A673 (cell line): ENCODE results near the gene CDK11B. TPM values are rescaled to one million over a fixed set of nuclear protein-coding genes. Genes with fewer than 3 reads are reported as not detected.

Experiments
- BruUV-seq: library from RNA; stranded (reverse); fragments of 400-500 nt; replicated peaks from 2 replicates; lab custom pipeline; 2021; lab: Mats Ljungman, UMichigan
- CTCF ChIA-PET: fragments of 300-600 bp; sonication (Branson Sonifier 250); formaldehyde crosslinking; loops from one replicate; lab custom pipeline; 2022; ENCODE audit warnings: antibody characterized with exemption; lab: Charles Lee
- POLR2A ChIA-PET: fragments of 300-600 bp; sonication (Branson Sonifier 250); formaldehyde crosslinking; loops from one replicate; lab custom pipeline; 2022; ENCODE audit warnings: antibody characterized with exemption; ENCODE audit not compliant: low non-redundant PET; lab: Charles Lee
- DNase-seq: peaks from one replicate; pipeline ENCODE4 v3.0.0-alpha.2; 2015; ENCODE audit warnings: low spot score
- H3K27ac ChIP-seq: fragments of 200-600 bp; sonication (generic); 2 replicates; pipeline ENCODE4 v1.5.1; 2016; ENCODE audit warnings: mixed run types, low read depth, mild to moderate bottlenecking, mixed read lengths, antibody characterized with exemption, low read length; ENCODE audit not compliant: poor library complexity, severe bottlenecking
- H3K27me3 ChIP-seq: fragments of 200-600 bp; sonication (generic); replicated peaks from 2 replicates; pipeline ENCODE4 v1.6.1; 2017; ENCODE audit warnings: mixed run types, low read depth, mild to moderate bottlenecking, mixed read lengths, antibody characterized with exemption, low read length; ENCODE audit not compliant: insufficient read depth, poor library complexity
- H3K36me3 ChIP-seq: fragments of 200-600 bp; sonication (generic); 2 replicates; pipeline ENCODE4 v1.6.1; 2016; ENCODE audit warnings: mixed run types, mild to moderate bottlenecking, mixed read lengths, antibody characterized with exemption, low read length; ENCODE audit not compliant: insufficient read depth, poor library complexity, severe bottlenecking
- H3K4me1 ChIP-seq: fragments of 200-600 bp; sonication (generic); 2 replicates; pipeline ENCODE4 v1.6.1; 2017; ENCODE audit warnings: mixed run types, mild to moderate bottlenecking, mixed read lengths, antibody characterized with exemption, low read length; ENCODE audit not compliant: insufficient read depth, poor library complexity, severe bottlenecking
- H3K4me3 ChIP-seq: fragments of 200-600 bp; sonication (generic); 2 replicates; pipeline ENCODE4 v1.5.1; 2016; ENCODE audit warnings: low read depth, mixed run types, mild to moderate bottlenecking, mixed read lengths, low read length; ENCODE audit not compliant: poor library complexity, severe bottlenecking
- H3K9me3 ChIP-seq: fragments of 200-600 bp; sonication (generic); 2 replicates; pipeline ENCODE4 v1.6.1; 2016; ENCODE audit warnings: mixed run types, low read depth, mild to moderate bottlenecking, mixed read lengths, antibody characterized with exemption, low read length; ENCODE audit not compliant: poor library complexity, severe bottlenecking
- EZH2 ChIP-seq: fragments of 200-600 bp; sonication (generic); IDR thresholded peaks from 2 replicates; pipeline ENCODE4 v1.6.1; 2017; ENCODE audit warnings: borderline replicate concordance, low read depth, mild to moderate bottlenecking, mixed read lengths, antibody characterized with exemption, low read length; ENCODE audit not compliant: poor library complexity, severe bottlenecking
- intact Hi-C: fragments of 100-400 bp; cut with micrococcal nuclease; formaldehyde crosslinking; loops from one replicate; pipeline ENCODE4 v1.10.0; 2022; ENCODE audit not compliant: unreplicated experiment
- total RNA-seq: library from RNA; stranded (reverse); gene quantifications from 2 replicates; pipeline ENCODE4 v1.2.3, GENCODE V29; 2021
- TF ChIP-seq, protein P1 (sequence below): fragments of 300-800, 200-600 bp; sonication (generic); conservative IDR thresholded peaks from 2 replicates; pipeline ENCODE4 v1.5.1; 2017; ENCODE audit warnings: low read depth, mild to moderate bottlenecking, antibody characterized with exemption, low read length, moderate library complexity, mixed read lengths

The CDK11B gene
- total RNA-seq, 1 experiment from 2014 or later: 38.1 TPM

DNA sequence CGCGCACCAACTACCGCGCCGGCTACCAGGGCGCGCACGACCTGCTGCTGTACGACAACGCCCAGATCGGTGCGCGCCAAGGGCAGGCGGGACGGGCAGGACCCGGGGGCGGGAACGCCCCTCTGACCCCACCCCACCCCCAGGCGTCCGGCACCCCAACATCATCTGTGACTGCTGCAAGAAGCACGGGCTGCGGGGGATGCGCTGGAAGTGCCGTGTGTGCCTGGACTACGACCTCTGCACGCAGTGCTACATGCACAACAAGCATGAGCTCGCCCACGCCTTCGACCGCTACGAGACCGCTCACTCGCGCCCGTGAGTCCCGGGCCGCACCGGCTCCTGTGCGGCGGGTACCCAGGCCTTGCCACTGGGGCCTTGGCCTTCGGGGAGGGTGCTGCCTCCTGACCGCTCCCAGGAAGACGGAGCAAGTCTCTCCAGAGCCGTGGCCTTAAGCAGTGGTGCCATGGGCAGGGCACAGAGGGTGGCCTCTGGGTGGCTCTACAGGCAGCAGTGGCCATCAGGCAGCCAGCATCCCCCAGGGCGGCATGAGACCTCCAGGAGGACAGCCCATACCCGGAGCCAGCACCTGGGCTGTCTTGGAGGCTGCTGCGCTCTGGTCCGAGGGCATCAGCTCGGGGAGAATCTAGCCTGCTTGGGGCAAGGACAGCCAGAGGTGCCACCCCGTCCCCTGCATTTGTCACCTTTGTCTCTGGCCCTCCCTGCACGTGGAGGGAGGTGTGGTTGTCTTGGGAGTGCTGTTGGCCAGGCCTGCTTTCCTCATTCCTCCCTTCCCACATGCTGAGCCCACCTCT lies 35.0 kb downstream of the CDK11B start:
- no peak for DNase-seq
- Histone ChIP-seq H3K36me3 (no peaks in the 10 kb centered on the region), H3K4me3 (no peak overlapping the region), H3K4me1 (peaks cover 4% of the 10 kb centered on the region), H3K27ac (no peak overlapping the region), H3K27me3 (no peaks in the 10 kb centered on the region), H3K9me3 (no peaks in the 10 kb centered on the region)
- ChIA-PET CTCF (no interaction called here), POLR2A (no interaction called here)
- no TSS peak for BruUV-seq
- intact Hi-C loops: no loop called here
- no peak for TF ChIP-seq EZH2
- TF ChIP-seq, protein P1, sequence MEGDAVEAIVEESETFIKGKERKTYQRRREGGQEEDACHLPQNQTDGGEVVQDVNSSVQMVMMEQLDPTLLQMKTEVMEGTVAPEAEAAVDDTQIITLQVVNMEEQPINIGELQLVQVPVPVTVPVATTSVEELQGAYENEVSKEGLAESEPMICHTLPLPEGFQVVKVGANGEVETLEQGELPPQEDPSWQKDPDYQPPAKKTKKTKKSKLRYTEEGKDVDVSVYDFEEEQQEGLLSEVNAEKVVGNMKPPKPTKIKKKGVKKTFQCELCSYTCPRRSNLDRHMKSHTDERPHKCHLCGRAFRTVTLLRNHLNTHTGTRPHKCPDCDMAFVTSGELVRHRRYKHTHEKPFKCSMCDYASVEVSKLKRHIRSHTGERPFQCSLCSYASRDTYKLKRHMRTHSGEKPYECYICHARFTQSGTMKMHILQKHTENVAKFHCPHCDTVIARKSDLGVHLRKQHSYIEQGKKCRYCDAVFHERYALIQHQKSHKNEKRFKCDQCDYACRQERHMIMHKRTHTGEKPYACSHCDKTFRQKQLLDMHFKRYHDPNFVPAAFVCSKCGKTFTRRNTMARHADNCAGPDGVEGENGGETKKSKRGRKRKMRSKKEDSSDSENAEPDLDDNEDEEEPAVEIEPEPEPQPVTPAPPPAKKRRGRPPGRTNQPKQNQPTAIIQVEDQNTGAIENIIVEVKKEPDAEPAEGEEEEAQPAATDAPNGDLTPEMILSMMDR: no peak

- DNase-seq: no peak
- intact Hi-C loops: no loop called here
- no TSS peak for BruUV-seq
- Histone ChIP-seq H3K36me3 (no peaks in the 10 kb centered on the region), H3K9me3 (no peaks in the 10 kb centered on the region), H3K4me3 (no peak overlapping the region), H3K27me3 (no peaks in the 10 kb centered on the region), H3K27ac (no peak overlapping the region), H3K4me1 (peaks cover 4% of the 10 kb centered on the region)
- TF ChIP-seq EZH2: no peak
- TF ChIP-seq, protein P1: no peak
- CTCF ChIA-PET: no interaction called here
- POLR2A ChIA-PET: no interaction called here
These were observed 35.6 kb downstream of the CDK11B start for GRCh38 chr1:1623181-1623630.

GRCh38 chr1:1622788-1623094 lies 36.1 kb downstream of the CDK11B start:
- H3K9me3 ChIP-seq: no peaks in the 10 kb centered on the region
- DNase-seq: no peak
- POLR2A ChIA-PET: no interaction called here
- no peaks in the 10 kb centered on the region for H3K27me3 ChIP-seq
- no peak overlapping the region for H3K27ac ChIP-seq
- H3K36me3 ChIP-seq: no peaks in the 10 kb centered on the region
- no peak overlapping the region for H3K4me3 ChIP-seq
- peaks cover 4% of the 10 kb centered on the region for H3K4me1 ChIP-seq
- BruUV-seq: no TSS peak
- CTCF ChIA-PET: no interaction called here
- intact Hi-C loops: no loop called here
- TF ChIP-seq, protein P1: no peak
- TF ChIP-seq EZH2: no peak
